ENCODE results near the gene ERN1. TPM values are rescaled to one million over a fixed set of nuclear protein-coding genes. Genes with fewer than 3 reads are reported as not detected.
A peak's percentile ranks its signal among the peaks of the same experiment; 100 is the strongest.

Gene ERN1
- total RNA-seq, 2 donors from 2014 or later: 63.3 to 77.1 TPM

DNA sequence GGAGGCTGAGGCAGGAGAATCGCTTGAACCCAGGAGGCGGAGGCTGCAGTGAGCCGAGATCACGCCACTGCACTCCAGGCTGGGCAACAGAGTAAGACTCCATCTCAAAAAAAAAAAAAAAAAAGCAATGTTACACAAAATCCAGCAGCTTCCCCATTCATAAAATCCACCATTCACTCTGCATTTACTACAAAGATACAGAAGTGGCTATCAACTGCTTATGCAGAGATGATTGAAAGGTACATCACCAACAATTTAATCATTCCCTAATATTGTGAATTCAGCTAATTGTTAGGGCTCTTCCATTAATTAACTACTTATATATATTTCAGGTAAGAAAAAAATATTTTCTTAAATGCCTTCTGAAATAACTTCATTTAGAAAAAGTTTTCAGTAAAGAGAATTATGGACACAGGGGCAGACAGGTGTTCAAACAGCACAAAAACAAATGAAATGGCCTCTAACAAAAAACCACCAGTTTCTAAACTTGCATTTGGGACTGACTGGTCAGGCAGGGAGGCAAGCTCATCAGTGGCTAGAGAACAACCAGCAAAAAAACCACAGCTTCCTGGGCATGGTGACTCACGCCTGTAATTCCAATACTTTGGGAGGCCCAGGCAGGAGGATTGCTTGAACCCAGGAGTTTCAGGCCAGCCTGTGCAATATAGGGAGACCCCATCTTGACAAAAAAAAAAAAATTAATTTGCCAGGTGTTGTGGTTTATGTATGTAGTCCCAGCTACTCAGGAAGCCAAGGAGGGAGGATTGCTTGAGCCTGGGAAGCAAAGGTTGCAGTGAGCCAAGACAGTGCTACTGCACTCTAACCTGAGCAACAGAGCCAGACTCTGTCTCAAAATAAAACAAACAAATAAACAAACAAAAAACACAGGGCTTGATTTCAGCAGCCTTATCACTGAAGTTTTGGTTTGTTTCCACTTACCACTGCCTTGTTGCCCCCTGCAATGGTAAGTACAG is 26.3 kb downstream of the ERN1 start:
- intact Hi-C loops (cut with DNase I): no loop called here
- H3K27me3 ChIP-seq: no peaks in the 10 kb centered on the region
- H3K36me3 ChIP-seq (replicated peaks in 1 of 2; ENCODE audit: insufficient read depth in 1 of 2, low read depth in 2 of 2): no peaks in the 10 kb centered on the region
- DNase-seq (no peak), ATAC-seq (no peak)
- H3K27ac ChIP-seq: peak overlapping the region in 2 of 4 donors; percentile 14 to 39
- H3K4me3 ChIP-seq: no peak overlapping the region
- no peaks in the 10 kb centered on the region for H3K9me3 ChIP-seq
- WGBS, 2 donors: 83 to 91% methylated on average over 5 of the region's 5 CpGs
- H3K4me1 ChIP-seq: peaks cover 85% of the 10 kb centered on the region
- TF ChIP-seq POLR2A (IDR thresholded peaks at IDR 0.05): no peak
- TF ChIP-seq, protein P1, sequence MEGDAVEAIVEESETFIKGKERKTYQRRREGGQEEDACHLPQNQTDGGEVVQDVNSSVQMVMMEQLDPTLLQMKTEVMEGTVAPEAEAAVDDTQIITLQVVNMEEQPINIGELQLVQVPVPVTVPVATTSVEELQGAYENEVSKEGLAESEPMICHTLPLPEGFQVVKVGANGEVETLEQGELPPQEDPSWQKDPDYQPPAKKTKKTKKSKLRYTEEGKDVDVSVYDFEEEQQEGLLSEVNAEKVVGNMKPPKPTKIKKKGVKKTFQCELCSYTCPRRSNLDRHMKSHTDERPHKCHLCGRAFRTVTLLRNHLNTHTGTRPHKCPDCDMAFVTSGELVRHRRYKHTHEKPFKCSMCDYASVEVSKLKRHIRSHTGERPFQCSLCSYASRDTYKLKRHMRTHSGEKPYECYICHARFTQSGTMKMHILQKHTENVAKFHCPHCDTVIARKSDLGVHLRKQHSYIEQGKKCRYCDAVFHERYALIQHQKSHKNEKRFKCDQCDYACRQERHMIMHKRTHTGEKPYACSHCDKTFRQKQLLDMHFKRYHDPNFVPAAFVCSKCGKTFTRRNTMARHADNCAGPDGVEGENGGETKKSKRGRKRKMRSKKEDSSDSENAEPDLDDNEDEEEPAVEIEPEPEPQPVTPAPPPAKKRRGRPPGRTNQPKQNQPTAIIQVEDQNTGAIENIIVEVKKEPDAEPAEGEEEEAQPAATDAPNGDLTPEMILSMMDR (IDR thresholded peaks at IDR 0.05): no peak

DNA sequence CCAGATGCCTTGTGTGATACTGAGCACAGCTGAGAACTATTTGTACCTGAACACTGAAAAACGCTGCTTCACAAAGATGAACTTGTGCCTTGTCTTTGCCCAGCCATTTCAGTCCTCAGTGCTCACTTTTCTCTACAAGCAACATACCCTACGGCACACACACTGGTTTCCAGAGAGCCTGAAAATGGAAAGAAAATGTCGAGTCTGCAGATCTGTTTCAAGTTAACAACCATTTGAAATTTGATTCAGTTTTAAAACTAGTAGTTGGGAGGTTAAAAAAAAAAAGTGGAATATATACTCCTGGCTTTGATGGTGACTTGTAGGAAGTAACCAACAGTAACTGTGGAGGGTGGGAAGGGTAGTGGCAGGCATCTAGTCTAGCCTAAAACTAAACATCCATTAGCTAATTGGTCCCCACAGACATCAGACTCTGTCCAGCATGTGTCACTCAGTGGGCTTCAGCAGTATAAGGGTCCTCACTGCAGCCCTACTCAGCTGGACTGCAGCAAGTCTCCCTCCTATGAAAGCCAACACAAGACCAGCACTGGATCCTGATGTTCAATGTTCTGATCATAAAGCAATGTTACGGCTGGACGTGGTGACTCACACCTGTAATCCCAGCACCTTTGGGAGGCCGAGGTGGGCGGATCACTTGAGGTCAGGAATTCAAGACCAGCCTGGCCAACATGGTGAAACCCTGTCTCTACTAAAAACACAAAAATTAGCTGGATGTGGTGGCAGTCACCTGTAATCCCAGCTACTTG is 27.1 kb downstream of the ERN1 start:
- H3K9me3 ChIP-seq: no peaks in the 10 kb centered on the region
- H3K27me3 ChIP-seq: no peaks in the 10 kb centered on the region
- TF ChIP-seq, protein P1 (IDR thresholded peaks at IDR 0.05): no peak
- TF ChIP-seq POLR2A (IDR thresholded peaks at IDR 0.05): no peak
- H3K27ac ChIP-seq: peak overlapping the region in 2 of 4 donors; percentile 13 to 46
- DNase-seq: no peak
- ATAC-seq: no peak
- intact Hi-C loops (cut with DNase I): no loop called here
- no peaks in the 10 kb centered on the region for H3K36me3 ChIP-seq (replicated peaks in 1 of 2; ENCODE audit: insufficient read depth in 1 of 2, low read depth in 2 of 2)
- H3K4me3 ChIP-seq: no peak overlapping the region
- H3K4me1 ChIP-seq: peaks cover 80% of the 10 kb centered on the region
- 74 to 80% methylated on average over 3 to 7 of the region's 7 CpGs for WGBS, 2 donors

DNA sequence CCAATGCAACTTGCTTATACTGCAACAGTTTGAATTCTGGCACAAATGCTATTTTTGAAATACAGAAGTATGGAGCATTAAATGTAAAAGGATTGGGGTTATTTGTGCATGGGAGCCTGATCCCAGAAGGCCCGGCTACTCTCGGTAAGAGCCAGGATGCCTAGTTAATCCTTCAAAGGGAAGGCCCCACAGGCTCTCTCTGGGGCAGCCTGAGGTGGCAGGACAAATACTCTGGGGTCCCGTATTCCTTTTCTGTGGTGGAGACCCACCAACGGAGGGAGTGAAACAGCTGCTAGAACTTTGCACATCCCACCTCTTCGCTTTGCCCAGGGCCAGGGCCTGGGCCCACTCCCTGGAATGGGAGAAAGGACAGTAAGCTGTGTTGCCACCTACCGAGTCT is 30.4 kb downstream of the ERN1 start:
- H3K9me3 ChIP-seq: no peaks in the 10 kb centered on the region
- peak overlapping the region in 3 of 4 donors; percentile 50 to 53 (median 53) for H3K27ac ChIP-seq
- no peak overlapping the region for H3K4me3 ChIP-seq
- TF ChIP-seq, protein P1 (IDR thresholded peaks at IDR 0.05): no peak
- TF ChIP-seq POLR2A (IDR thresholded peaks at IDR 0.05): no peak
- intact Hi-C loops (cut with DNase I): no loop called here
- no peak for ATAC-seq
- 63 to 72% methylated on average over 3 to 6 of the region's 6 CpGs for WGBS, 2 donors
- DNase-seq: no peak
- H3K4me1 ChIP-seq: peaks cover 65% of the 10 kb centered on the region
- peaks cover 0 to 10% of the 10 kb centered on the region in 2 donors for H3K36me3 ChIP-seq (replicated peaks in 1 of 2; ENCODE audit: insufficient read depth in 1 of 2, low read depth in 2 of 2)
- H3K27me3 ChIP-seq: no peaks in the 10 kb centered on the region

DNA sequence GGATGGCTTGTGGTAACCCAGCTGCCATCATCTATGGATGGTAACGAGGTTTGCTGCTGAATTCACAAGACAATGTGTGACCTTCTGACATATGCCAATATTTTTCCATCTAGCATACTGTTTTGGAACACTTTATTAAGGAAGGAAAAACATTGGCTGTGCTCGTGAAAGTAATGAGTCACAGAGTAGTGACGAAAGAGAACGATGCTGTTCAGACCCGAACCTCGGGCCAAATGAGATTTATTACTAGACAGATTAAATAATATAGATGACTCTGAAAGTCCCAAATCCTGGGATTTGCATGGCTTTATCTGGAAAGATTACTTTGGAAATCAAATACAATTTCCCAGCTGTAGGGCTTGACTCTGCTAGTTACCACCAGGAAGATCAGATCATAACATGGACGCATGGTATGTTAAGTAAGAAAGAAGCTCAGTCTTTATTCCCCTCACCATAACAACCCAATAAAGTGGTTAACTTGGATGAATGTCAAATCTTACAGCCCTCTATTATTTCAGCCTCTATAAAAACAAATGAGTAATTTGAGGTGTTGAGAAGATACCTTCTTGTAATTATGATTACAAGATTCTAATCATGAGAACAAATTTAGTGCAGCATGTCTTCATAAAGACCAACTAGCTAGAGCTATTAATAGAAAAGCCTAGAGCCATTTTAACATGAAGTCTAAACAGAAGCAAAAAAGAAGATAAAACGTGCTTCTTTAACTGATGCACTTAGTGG is 32.6 kb downstream of the ERN1 start:
- DNase-seq: no peak
- TF ChIP-seq POLR2A (IDR thresholded peaks at IDR 0.05): no peak
- TF ChIP-seq, protein P1 (IDR thresholded peaks at IDR 0.05): no peak
- WGBS, 2 donors: 53 to 58% methylated on average over 8 of the region's 8 CpGs
- Histone ChIP-seq H3K27ac (peak overlapping the region in 2 of 4 donors; percentile 26 to 32), H3K27me3 (no peaks in the 10 kb centered on the region), H3K36me3 (replicated peaks in 1 of 2; ENCODE audit: insufficient read depth in 1 of 2, low read depth in 2 of 2) (peaks cover 0 to 10% of the 10 kb centered on the region in 2 donors), H3K4me3 (no peak overlapping the region), H3K9me3 (no peaks in the 10 kb centered on the region), H3K4me1 (peaks cover 67% of the 10 kb centered on the region)
- ATAC-seq: no peak
- intact Hi-C loops (cut with DNase I): no loop called here

Data from body of pancreas (tissue), 4 donors.